Left ventricle myocardium superior (tissue), 1 donor: ENCODE measurements around the gene NOL4L. TPM values are rescaled to one million over a fixed set of nuclear protein-coding genes. Genes with fewer than 3 reads are reported as not detected.
"Not testable (repeated sequence)": the region's sequence is repeated elsewhere in the genome, so short reads cannot be mapped to it uniquely, and the experiment has no call there.

ENCODE experiments used
- ATAC-seq: fragments of 200-7000 bp; cut with Tn5 transposase; one replicate; pipeline ENCODE4 v1.9.1; 2020; ENCODE audit warnings: mild to moderate bottlenecking, moderate library complexity
- DNase-seq: peaks from one replicate; pipeline ENCODE4 v3.0.0-alpha.2; 2020
- intact Hi-C: fragments of 100-400 bp; cut with micrococcal nuclease; formaldehyde crosslinking; loops from one replicate; pipeline ENCODE4 v1.11.0; 2022
- total RNA-seq: library from RNA; stranded (reverse); fragmentation: NEBNext Ultra II Directional; extraction: Animal tissue kit (Norgen Biotek cat#: 25700); gene quantifications from one replicate; pipeline ENCODE4 v1.2.1, GENCODE V29; 2021
- donor health status: DM: no; HTN: yes; CAD: no; lungs with severe emphysema.

The NOL4L gene
- total RNA-seq, 1 donor from 2014 or later = 5.2 TPM

- intact Hi-C loops = no loop called here
- DNase-seq (no peak), ATAC-seq (peak; percentile 4)
Measured at GRCh38 chr20:32580970-32581838, 3.9 kb downstream of the NOL4L start.

GRCh38 chr20:32580219-32580969, 4.7 kb downstream of the NOL4L start:
- DNase-seq (no peak), ATAC-seq (no peak)
- intact Hi-C loops = no loop called here

- intact Hi-C loops = no loop called here
- DNase-seq (no peak), ATAC-seq (no peak)
Measured at GRCh38 chr20:32578840-32579390, 6.2 kb downstream of the NOL4L start.

- ATAC-seq, intact Hi-C loops, DNase-seq: not testable (repeated sequence)
Measured at GRCh38 chr20:32578062-32578461, 7.1 kb downstream of the NOL4L start.

GRCh38 chr20:32577657-32578056, 7.5 kb downstream of the NOL4L start:
- intact Hi-C loops = no loop called here
- no peak for DNase-seq
- no peak for ATAC-seq

GRCh38 chr20:32577023-32577422, 8.1 kb downstream of the NOL4L start:
- intact Hi-C loops = no loop called here
- no peak for ATAC-seq
- DNase-seq = no peak

GRCh38 chr20:32576560-32576959, 8.6 kb downstream of the NOL4L start:
- no peak for DNase-seq
- intact Hi-C loops = no loop called here
- ATAC-seq = no peak

GRCh38 chr20:32575805-32576204, 9.3 kb downstream of the NOL4L start:
- DNase-seq = no peak
- intact Hi-C loops = no loop called here

GRCh38 chr20:32575227-32575581, 9.9 kb downstream of the NOL4L start:
- DNase-seq = no peak
- ATAC-seq = no peak
- intact Hi-C loops = no loop called here

More at GRCh38 chr20:32575805-32576204, 9.3 kb downstream of the NOL4L start:
- no peak for ATAC-seq

- ATAC-seq (peak; percentile 42), DNase-seq (no peak)
- intact Hi-C loops = no loop called here
Measured at GRCh38 chr20:32574296-32575226, 10.6 kb downstream of the NOL4L start.

GRCh38 chr20:32573167-32573851, 11.8 kb downstream of the NOL4L start:
- DNase-seq (no peak), ATAC-seq (no peak)
- intact Hi-C loops = no loop called here

- intact Hi-C loops = no loop called here
- no peak for ATAC-seq
- no peak for DNase-seq
Measured at GRCh38 chr20:32572271-32572968, 12.7 kb downstream of the NOL4L start.

- DNase-seq = no peak
- no peak for ATAC-seq
- intact Hi-C loops = no loop called here
Measured at GRCh38 chr20:32571566-32571965, 13.6 kb downstream of the NOL4L start.

GRCh38 chr20:32570401-32571190, 14.5 kb downstream of the NOL4L start:
- ATAC-seq (no peak), DNase-seq (no peak)
- intact Hi-C loops = no loop called here

- DNase-seq (no peak), ATAC-seq (no peak)
- intact Hi-C loops = no loop called here
Measured at GRCh38 chr20:32569380-32570305, 15.5 kb downstream of the NOL4L start.

- ATAC-seq (no peak), DNase-seq (no peak)
- intact Hi-C loops = no loop called here
Measured at GRCh38 chr20:32569018-32569379, 16.1 kb downstream of the NOL4L start.
